Stomach (tissue), 4 donors: ENCODE results near the gene TNFRSF8.

Experiments
- CTCF ChIP-seq, 7 experiments: fragments of 450-650 bp in 4 of 7; fragments of 200-600 bp in 3 of 7; sonication (generic) in 3 of 7; IDR thresholded peaks; one replicate each; pipeline ENCODE4 v1.5.1; 2016 to 2019; ENCODE audit warnings: antibody characterized with exemption in 7 of 7, control low read depth in 2 of 7, mild to moderate bottlenecking in 1 of 7
- EP300 ChIP-seq: sonication (generic); formaldehyde crosslinking; IDR thresholded peaks from one replicate; pipeline ENCODE4 v1.6.1; 2017; ENCODE audit warnings: antibody characterized with exemption
- POLR2A ChIP-seq, 4 donors: fragments of 450-650 bp; IDR thresholded peaks; one replicate each; pipeline ENCODE4 v1.6.1; 2016; ENCODE audit warnings: antibody characterized with exemption in 4 of 4, control low read depth in 2 of 4, mild to moderate bottlenecking in 1 of 4, moderate library complexity in 1 of 4

DNA sequence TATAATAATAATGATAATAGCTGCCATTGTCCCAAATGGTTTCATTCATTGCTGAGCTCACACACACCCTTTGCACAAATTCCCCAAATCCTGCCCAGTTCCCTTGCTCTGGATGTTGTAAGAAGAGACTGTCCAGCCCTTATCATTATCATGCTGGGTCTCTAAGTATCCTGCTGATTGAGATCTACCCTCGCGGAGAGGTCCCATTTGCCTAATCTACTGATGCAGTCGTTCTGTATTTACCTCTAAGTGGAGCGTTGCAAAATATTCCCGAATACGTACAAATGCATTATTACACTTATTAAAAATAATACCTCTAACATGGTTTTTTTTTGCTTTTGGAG, 51.2 kb downstream of the TNFRSF8 start:
- TF ChIP-seq EP300 = no peak
- TF ChIP-seq CTCF (IDR thresholded peaks at IDR 0.05) = no peak
- TF ChIP-seq POLR2A (IDR thresholded peaks at IDR 0.05) = no peak
